ENCODE data around the gene MEF2D.
A peak's percentile ranks its signal among the peaks of the same experiment; 100 is the strongest.

Gene MEF2D

DNA sequence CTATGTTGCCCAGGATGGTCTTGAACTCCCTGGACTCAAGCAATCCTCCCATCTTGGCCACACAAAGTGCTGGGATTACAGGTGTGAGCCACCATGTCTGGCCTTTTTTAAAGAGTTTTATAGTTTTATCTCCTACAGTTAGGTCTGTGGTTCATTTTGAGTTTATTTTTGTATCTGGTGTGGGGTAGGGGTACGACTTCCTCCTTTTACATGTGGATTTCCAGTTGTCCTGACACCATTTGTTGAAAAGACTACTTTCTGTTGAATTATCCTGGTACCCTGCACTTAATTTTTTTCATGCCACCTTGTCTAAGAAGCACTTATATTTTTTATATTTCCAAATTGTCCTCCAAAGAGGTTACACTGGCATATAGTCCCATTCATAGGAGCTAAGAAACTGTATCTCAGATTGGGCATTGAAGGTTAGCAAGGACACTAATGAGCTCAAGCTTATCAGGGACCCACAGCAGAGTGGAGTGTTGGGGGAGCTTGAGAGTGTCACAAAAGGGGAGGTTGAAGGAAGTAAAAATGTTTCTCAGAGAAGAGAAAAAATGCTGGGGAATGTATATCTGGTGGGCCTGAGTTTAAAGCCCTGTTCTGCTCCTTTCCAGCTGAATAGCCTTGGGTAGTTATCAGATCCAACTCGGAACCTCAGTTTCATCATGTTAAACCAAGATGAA lies 23.4 kb upstream of the MEF2D start:
- DNase-seq = no peak

DNA sequence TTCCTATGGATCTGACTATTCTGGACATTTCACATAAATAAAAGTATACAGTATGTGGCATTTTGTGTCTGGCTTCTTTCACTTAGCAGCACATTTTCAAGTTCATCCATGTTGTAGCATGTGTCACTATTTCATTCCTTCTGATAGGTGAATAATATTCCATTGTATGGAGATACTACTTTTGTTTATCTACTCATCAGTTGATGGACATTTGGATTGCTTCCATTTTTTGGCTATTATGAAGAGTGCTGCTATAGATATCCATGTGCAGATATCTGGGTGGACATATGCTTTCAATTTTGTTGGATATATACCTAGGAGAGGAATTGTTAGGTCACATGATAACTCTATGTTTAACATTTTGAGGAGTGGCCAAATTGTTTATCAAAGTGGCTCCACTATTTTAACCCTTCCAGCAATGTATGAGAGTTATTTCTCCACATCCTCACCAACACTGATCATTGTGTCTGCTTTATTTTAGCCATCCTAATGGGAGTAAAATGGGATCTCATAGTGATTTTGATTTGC lies 21.9 kb upstream of the MEF2D start:
- DNase-seq = no peak

DNA sequence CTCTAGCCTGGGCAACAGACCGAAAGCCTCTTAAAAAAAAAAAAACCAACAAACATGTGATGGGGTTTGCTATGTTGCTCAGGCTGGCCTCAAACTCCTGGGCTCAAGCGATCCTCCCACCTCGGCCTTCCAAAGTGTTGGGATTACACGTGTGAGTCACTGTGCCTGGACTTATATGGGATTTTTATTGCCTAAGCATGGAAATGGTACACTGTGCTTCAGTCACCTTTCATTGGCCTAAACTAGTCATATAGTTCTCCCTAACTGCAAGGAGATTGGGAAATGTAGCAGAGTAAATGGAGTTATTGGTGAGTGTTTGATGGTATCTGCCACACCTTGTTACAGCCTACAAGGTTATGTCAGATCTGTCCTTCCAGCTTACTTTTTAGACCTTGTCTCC lies 17.2 kb upstream of the MEF2D start:
- DNase-seq = no peak

DNA sequence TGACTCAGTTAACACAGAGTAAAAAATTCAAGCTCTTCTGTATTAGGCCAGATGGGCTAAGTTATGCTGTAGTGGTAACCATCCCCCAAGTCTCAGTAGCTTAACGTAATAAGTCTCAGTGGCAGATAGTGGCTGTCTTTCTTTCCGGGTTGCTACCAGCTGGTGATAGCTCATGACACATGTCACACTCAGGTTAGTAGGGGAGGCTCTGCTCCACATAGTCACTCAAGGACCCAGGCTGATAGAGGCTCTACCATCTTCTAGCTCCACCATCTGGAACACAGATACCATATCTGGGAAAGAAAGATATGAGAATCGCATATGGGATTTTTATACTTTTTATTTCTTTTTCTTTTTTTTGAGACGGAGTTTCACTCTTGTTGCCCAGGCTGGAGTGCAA lies 16.2 kb upstream of the MEF2D start:
- DNase-seq = no peak

DNA sequence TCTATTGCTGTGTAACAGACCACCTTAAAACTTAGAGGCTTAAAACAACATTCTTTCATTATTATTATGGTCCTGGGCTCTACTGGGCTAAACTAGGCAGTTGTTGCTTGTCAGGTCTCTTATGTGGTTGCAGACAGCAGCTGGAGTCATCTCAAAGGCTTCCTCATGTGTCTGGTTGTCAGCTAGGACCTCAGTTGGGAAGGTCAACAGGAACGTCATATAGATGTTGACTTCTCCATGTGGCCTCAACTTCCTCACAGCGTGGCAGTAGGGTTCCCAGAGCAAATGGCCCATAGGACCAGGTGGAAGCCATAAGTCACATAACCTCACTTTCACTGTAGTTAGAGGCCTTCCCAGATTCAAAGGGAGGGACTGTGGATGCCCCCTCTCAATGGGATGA lies 15.4 kb upstream of the MEF2D start:
- DNase-seq = no peak

DNA sequence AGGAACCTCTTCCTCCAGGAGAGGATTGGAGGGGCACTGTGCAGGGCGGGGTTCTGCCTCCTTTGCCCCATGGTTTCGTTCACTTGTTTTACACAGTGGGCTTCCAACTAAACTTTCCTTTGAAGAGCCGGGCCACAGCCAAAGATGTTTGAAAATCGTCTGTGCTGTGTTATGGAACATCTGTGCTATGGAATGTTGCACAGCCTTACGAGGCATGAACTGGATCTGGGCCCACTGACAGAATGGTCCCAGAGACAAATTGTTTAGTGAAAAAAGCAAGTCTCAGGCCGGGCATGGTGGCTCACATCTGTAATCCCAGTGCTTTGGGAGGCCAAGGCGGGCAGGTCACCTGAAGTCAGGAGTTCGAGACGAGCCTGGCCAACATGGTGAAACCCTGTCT lies 12.6 kb upstream of the MEF2D start:
- DNase-seq = no peak

DNA sequence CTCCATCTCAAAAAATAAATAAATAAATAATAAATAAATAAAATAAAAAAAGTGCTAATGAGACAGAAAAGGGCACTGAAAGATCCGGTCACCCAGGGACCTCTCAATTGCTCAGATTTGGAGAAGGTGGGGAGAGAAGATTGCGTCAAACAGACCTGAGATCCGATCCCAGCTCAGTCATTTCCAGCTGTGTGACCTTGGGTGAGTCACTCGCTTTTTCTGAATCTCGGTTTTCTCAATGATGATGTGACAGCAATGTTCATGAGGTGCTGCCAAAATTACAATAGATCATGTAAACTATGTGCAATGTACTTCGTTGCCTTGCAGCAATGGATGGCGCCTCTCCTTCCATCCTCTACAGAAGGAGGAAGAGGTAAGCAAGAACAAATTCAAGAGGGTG lies 11.1 kb upstream of the MEF2D start:
- no peak for DNase-seq

DNA sequence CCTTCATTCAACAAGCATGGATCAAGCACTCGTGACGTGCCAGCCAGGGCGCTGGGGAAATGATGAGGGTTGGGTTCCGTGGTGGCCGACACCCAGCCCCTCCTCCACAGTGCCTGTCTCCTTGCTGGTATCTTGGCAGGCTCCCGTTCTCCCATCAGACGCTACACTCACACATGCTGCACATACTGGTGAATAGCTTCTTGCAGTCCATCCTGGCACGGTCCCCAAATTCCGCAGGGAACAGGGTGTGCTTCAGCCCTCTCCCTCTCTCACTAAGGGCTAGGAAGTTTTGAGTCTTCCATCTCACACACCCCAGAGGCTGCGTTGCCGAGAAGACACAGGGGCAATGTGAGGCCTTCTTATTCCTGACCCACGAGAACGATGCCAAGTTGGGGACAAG lies 10.1 kb upstream of the MEF2D start:
- no peak for DNase-seq

DNA sequence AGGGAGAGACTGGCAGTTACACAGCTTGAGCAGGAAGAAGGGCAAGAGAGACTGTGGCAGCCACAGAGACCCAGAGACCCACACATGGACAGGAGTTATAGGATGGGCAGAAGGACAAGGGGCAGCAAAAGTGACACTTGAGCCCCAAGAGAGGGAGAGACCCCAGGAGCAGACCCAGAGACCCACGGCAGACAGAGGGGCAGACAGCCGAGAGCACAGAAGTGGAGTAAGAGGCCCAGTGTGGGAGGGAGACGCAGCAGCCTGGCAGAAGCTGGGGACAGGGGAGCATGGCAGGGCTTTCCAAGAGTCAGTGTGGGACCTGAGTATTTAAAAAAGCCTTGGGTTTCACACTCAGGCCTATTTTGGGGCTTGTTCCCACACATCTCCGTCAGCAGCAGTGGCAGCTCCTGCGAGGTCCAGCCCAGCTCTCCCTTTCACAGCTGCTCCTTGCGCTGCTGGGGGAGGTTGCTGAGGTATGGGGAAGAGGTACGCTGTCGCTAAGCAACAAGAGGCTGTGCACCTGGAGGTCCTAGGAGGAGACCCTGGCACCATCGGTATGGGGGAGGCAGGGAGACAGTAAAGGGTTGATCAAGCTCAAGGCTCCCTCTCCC lies 9.0 kb upstream of the MEF2D start:
- DNase-seq = no peak

DNA sequence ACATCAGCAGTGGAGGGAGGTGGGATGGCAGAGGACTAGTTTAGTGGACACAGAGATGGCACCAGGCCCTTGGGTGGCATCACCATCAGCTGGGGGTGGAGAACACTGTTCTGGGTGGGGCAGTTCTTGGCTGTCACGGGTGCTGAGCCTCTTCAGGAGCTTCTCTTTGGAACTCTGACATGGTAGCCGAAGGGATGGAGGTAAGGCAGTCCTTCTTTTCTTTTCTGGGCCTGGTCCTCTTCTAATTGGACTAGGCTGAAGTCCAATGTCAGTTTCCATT lies 8.3 kb upstream of the MEF2D start:
- no peak for DNase-seq

DNA sequence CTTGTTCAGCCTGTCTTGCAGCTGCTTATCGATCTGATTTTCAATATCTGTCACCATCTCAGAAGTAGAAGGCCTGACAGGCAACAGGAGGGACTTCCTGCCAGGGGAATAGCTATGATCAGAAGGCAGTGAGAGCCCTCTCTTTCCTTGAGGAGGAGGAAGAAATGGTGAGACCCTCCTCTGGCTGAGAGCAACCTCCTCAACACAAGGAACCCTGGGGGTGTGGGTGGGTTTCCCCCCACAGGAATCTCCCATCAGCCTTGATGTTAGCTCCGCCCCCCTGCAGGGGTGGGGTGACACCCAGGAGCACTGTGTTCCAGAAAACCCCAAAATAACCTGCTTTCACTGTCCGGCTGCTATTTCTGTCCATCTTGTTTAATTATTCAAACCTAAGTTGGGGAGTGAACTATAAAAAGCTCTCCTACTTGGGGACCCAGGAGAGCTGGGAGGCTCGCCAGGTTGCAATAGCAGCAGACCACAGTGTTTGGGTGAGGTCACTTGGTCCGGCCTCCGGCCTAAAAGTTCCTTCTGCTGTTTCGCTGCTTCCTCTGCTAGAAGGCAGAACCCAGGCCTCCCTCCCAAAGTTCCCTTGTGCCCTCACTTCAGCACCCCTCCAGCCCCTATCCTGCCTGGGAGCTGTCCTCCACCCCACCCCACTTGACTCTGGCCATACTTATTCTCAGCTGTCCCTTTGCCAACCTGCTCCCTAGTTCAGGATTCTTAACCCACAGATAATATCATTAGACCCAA lies 7.8 kb upstream of the MEF2D start:
- DNase-seq = no peak

DNA sequence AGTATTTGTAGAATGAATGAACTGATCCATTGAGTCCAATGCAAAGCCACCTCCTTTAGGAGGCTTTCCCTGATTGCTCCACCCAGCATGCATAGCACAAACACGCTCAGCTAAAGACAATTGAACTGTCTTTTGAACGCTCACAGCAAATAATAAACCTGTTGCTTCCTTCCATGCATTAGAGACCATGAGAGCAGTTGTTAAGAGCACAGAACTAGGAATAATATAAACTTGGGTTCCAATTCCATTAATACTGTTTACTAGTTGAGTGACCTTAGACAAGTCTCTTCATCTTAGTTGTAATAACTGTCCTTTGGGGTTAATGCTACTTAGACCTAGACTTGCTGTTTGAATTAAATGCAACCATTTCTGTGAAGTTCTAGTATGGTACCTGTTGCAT lies 5.9 kb upstream of the MEF2D start:
- DNase-seq = no peak

DNA sequence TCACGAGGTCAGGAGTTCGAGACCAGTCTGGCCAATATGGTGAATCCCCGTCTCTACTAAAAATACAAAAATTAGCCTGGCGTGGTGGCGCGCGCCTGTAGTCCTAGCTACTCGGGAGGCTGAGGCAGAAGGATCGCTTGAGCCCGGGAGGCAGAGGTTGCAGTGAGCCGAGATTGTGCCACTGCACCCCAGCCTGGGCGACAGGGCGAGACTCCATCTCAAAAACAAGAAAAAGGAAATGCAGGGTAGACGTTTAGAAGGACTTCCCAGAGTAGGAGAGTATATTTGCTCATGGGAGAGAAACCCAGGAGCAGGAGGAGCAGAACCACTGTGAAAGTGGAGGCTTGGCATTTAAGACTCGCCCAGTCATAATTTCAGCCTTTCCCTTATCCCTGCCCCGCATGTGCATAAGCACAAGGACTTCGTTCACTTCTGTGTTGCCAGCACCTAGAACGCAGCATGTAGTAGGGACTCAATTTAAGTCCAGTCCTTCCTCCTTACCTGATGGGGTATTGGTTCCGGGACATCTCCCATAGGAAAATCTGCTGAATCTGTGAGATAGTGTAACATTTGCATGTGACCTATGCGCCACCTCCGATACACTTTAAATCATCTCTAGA lies 5.2 kb upstream of the MEF2D start:
- peak; percentile 28 for DNase-seq

DNA sequence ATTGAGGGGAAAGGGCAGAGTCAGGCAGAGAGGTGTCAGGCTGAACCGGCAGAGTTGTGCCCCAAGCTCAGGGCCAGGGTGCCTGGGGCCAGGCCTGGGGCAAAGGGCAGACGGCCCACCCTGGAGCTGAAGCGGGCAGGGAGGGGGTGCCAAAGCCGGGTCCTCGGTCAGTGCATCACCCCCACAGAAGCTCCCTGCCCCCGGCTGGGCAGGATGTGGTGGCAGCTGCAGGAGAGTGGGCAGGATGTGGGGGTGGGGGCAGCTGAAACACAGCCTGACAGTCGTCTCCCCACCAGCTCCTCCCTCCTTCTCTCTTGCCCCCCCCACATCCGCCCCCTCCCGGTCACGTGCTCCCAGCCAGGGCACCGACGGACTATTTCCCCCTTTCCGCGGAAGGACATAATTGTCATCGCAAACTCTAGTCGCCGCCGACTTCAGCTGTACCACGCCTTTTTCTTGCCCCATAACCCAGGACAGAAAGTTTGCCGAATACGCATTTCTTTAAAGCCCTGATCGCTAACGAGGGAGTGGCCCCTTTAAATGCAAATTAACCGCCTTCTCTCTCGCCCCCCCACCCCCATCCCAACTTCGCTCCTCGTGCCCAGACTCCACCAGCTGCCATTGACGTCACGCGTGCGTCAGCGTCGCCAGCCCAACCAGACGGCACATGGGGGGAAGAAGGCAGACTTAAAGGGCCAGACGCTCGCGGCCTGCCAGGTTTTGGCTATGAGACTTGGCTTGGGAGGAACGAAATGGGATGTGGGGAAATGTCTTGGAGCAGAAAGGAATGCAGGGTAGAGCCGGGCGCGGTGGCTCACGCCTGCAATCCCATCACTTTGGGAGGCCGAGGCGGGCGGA lies 4.5 kb upstream of the MEF2D start:
- peak; percentile 99 for DNase-seq

DNA sequence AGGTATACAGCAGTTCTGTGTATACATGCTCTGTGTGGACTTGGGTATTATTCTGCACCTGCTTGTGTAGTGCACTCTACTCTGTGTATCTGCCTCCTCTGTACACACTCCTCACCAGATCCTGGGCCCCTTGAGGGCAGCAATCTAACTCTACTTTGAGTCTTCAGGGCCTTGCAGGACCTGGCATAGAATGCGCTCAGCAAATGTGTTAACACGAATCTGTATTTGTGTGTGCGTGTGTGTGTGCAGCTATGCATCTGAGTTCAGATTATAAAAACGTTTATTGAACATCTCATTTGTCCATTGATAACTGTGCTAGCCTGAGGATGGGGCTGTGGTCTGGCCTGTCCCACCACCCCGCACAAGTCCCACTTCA lies 3.9 kb upstream of the MEF2D start:
- DNase-seq = peak; percentile 95

DNA sequence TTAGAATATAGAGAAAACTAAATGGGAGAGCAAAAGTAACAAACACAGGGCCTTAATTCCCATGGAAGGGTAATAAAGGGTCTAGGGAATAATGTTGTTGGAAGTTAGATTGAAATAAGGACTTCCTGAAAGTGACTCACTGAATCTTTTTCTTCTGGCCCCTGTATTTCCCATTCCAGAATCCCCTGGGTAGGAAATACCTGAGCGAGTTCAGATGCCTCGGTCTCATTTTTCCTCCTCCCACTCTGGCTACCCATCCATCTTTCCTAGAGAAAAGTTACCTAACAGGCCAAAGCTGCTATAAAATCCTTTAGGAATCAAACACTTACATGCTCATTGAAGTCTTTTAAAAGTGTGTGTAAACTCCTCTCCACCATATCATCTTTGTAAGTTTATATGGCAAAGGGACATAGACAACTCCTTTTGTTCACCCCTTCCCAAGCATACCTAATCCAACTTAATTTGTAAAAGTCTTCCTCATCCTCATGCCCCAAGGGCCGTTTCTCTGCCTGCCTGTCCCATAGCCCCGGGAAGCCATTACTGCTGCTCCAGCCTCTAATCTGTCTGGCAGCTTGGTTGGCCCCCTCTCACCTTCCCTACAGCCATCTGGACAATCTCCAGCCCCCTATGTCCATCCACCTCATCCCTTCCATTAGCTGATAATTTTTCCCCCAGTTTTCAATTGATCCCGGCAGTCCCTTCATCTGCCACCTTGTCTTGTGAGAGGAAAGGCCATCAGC lies 3.3 kb upstream of the MEF2D start:
- no peak for DNase-seq

DNA sequence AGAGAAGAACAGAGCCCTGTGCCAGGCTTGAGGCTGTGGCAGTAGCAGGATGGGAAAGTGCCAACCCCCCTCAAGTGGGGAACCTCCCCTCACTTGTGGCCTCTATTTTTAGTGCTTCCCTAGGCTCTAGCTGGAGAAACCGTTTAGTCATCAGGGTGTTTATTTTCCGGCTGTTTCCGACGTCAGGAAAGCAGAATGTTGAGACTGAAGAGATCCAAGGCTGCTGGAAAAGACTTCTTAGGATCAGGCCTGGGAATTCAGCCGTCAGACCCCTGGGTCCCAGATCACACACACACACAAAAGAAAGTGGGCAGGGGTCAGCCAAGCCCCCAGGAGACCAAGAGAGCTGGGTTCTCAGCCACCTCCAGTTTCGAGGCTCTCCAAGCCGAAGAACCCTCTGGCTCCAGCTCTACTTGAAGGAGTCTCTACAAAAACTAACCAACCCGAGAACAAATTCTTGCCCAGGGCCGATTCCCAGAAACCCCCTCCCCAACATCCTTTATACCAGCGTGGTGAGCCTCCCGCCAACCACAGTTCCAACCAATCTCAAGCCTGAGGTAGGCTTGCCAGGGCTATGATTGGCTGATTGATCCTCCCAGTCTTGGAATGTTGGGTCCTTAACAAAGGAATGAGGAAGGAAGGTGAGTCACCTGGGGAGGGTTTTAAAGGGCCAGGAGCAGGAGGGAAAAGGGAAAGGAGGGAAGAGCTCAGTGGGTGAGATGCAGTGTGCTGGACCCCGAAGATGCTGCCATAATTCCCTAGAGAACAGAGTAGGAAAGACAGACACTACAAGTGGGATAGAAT lies 2.5 kb upstream of the MEF2D start:
- peak; percentile 91 for DNase-seq

DNA sequence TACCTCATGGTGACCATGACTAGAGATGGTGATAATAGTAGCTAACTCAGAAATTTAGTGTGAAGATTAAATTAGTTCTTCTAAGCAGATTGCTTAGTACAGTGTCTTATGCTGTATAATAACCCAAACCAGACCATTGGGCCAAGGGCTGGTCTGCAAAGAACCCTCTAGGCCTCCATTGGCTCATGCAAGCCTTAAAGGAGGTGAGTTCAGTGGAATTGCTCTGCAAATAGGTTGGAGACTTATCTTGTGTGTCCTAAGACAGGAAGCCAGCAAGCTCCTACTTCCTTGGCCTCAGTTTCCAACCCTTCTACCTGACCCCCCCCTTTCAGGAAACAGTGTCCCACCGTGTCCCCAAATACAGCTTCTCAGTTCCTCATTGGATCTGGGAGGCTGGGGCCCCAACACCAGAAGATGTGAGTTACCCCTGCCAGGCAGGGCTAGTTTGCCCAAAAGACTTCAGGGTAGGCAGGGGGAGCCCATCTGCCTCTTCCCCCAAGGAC lies 1.9 kb upstream of the MEF2D start:
- peak; percentile 47 for DNase-seq

DNA sequence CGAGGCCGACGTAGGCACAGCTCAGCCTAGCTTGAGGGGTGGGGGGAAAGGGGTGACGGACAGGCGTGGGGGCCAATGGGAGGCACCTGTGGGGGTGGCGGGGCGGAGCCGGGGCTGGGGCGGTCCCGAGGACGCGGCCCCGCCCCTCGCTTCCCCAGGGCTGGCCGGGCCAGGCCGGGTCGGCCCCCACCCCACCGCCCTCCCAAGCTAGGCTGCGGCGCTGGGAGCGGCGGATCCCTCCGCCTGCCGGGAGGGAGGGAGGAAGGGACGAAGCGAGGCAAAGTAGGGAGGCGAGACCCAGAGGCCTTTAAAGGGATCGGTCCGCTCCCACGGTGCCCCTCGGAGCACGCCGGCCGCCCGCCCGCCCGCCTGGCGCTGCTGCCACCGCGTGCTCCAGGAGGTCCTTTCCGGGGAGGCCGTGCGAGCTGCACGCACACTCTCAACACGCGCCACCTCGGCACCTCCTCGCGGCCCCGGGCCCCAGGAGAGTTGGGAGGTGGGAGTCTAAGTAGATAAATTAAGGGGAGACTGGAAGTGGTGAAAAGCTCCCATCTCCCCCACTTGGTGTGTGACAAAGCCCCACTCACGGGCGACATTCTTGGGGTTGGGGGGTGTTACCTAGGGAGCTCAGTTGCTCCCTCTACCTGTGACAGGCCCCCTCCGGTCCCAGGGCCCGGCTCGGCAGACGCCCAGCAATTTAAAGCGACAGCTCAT lies 375 bp upstream of the MEF2D start:
- peak; percentile 98 for DNase-seq

DNA sequence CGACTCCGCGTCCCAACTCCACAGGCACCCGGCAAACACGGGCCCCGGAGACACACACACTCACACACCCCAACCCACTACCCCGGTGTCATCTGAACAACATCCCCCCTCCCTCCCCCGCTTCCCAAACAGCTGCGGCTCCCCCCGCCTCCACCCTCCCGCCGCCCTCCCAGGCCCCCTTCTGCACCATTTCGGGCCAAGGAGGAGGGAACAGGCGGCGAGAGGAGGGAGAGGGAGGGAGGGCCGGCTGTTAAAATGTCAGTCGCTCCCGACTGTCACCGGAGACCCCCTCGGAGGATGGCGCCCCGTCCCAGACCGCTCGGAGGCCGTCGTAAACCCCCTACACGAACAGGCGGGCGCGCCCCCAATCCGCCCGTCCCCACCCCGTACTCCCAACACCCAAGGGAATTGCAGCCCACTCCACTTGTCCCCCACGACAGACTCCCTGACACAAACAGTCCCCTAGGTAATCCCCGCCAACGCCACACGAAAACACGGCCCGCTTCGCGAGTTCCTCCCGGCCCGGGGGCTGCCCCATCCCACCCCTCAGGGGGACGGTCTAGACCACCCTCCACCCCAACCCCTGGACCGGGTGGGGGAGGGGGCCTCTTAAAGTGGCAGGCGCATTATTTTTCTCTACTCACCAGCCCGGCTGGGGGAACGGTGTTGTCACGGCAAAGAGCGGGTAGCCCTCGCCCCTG lies 583 bp downstream of the MEF2D start:
- DNase-seq = peak; percentile 51
